Keratinocyte (primary cell): Measurements from ENCODE around the gene ESRRB. TPM values are rescaled to one million over a fixed set of nuclear protein-coding genes. Genes with fewer than 3 reads are reported as not detected.

Experiments used
- DNase-seq: peaks from one replicate; pipeline ENCODE4 v3.0.0-alpha.2; 2011; ENCODE audit warnings: low read depth, missing footprints, low spot score
- FAIRE-seq: peaks from 2 replicates; lab custom pipeline; 2011; peaks lifted over from hg19 to GRCh38; lab: Jason Lieb, UNC
- H2AFZ ChIP-seq: 2 replicates; pipeline ENCODE4 v1.6.0; 2012; ENCODE audit warnings: low read length, control low read depth, inconsistent platforms; ENCODE audit not compliant: control insufficient read depth
- H3K27ac ChIP-seq: 2 replicates; pipeline ENCODE4 v1.5.1; 2011; ENCODE audit warnings: low read length; ENCODE audit not compliant: control insufficient read depth, insufficient read depth
- H3K27me3 ChIP-seq: 3 replicates; pipeline ENCODE4 v1.6.0; 2011; ENCODE audit warnings: low read length; ENCODE audit not compliant: control insufficient read depth, insufficient read depth; ENCODE audit errors: extremely low read depth
- H3K36me3 ChIP-seq, 2 experiments: 2 replicates in 1 of 2; 3 replicates in 1 of 2; pipeline ENCODE4 v1.5.1; 2011; ENCODE audit warnings: low read length in 2 of 2, mild to moderate bottlenecking in 1 of 2; ENCODE audit not compliant: control insufficient read depth in 2 of 2, insufficient read depth in 2 of 2; ENCODE audit errors: extremely low read depth in 1 of 2
- H3K4me1 ChIP-seq: 3 replicates; pipeline ENCODE4 v1.5.1; 2011; ENCODE audit warnings: low read length; ENCODE audit not compliant: control insufficient read depth, insufficient read depth; ENCODE audit errors: extremely low read depth
- H3K4me2 ChIP-seq: 3 replicates; pipeline ENCODE4 v1.6.0; 2011; ENCODE audit warnings: low read depth, low read length; ENCODE audit not compliant: control insufficient read depth, insufficient read depth; ENCODE audit errors: extremely low read depth
- H3K4me3 ChIP-seq, 3 experiments: fragments of 200-600 bp in 1 of 3; sonication (generic) in 1 of 3; 2 replicates in 2 of 3; 3 replicates in 1 of 3; pipeline ENCODE4 v1.5.1; 2011 to 2016; ENCODE audit warnings: low read length in 3 of 3, mild to moderate bottlenecking in 3 of 3, control low read depth in 2 of 3, inconsistent platforms in 1 of 3, low read depth in 1 of 3, mixed read lengths in 1 of 3, mixed run types in 1 of 3, moderate library complexity in 1 of 3; ENCODE audit not compliant: control insufficient read depth in 2 of 3, insufficient read depth in 2 of 3; ENCODE audit errors: extremely low read depth in 1 of 3
- H3K79me2 ChIP-seq: 2 replicates; pipeline ENCODE4 v1.6.0; 2012; ENCODE audit warnings: low read length; ENCODE audit not compliant: control insufficient read depth, insufficient read depth
- H3K9ac ChIP-seq: 3 replicates; pipeline ENCODE4 v1.6.0; 2011; ENCODE audit warnings: low read length; ENCODE audit not compliant: control insufficient read depth, insufficient read depth; ENCODE audit errors: extremely low read depth
- H3K9me1 ChIP-seq: 3 replicates; pipeline ENCODE4 v1.6.0; 2011; ENCODE audit warnings: low read length; ENCODE audit not compliant: control insufficient read depth, insufficient read depth; ENCODE audit errors: extremely low read depth
- H3K9me3 ChIP-seq: 2 replicates; pipeline ENCODE4 v1.5.1; 2012; ENCODE audit warnings: low read depth, low read length; ENCODE audit not compliant: control insufficient read depth
- H4K20me1 ChIP-seq: 3 replicates; pipeline ENCODE4 v1.6.0; 2011; ENCODE audit warnings: low read length; ENCODE audit not compliant: control insufficient read depth, insufficient read depth; ENCODE audit errors: extremely low read depth
- EZH2 ChIP-seq: IDR thresholded peaks from one replicate; pipeline ENCODE4 v1.6.1; 2012; ENCODE audit warnings: inconsistent platforms, mild to moderate bottlenecking, low read length, moderate library complexity
- dilution Hi-C: fragments of 300-500 bp; cut with MboI; formaldehyde crosslinking; loops from one replicate; pipeline ENCODE4 v1.7.0; 2020; ENCODE audit warnings: low sequenced_read_pairs; ENCODE audit not compliant: extremely low pct_ligation_motif_present
- polyA plus RNA-seq, 5 experiments: library from polyadenylated mRNA; depleted of rRNA in 3 of 5; stranded (reverse) in 3 of 5; stranded (forward) in 1 of 5; unstranded in 1 of 5; fragments of >200 nt; gene quantifications; 1 replicate in 1 of 5; 2 replicates in 3 of 5; 3 replicates in 1 of 5; pipeline versions ENCODE4 v1.2.1 to v1.2.3, GENCODE V29; 2011 to 2012; ENCODE audit warnings: missing spikeins in 2 of 5, low read depth in 1 of 5, low replicate concordance in 1 of 5
- TF ChIP-seq, protein P1 (sequence below), 3 experiments: IDR thresholded peaks in 1 of 3; conservative IDR thresholded peaks in 1 of 3; optimal IDR thresholded peaks in 1 of 3; 2 replicates in 2 of 3; 3 replicates in 1 of 3; pipeline versions ENCODE3 to v1.5.1; 2011; ENCODE audit warnings: low read length in 3 of 3, mild to moderate bottlenecking in 3 of 3, moderate library complexity in 2 of 3, control low read depth in 1 of 3, inconsistent platforms in 1 of 3; ENCODE audit not compliant: insufficient read depth in 2 of 3; ENCODE audit errors: extremely low read depth in 1 of 3

Gene ESRRB
- polyA plus RNA-seq, 1 donor (not counting 4 experiments of a cell fraction or from before 2014, with no cell fraction given), result 0.01 TPM

DNA sequence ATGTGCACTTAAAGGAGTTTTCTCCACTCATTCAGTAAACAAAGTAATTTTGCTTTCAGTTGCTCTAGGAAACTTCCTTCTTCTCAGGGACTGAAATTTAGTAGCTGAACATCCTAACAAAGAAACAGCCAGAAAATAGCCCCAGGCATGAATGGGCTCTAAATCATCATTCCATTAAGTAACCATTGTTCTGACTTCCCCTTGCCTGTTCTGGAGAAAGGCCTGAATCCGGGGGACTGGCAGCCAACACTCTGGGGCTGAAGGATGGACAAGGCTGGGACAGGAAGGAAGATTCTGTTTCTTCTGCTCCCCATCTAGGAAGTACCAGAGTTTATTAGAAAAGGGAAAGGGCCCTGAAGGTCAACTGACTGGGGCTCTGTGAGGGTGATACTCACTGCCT, 104.5 kb downstream of the ESRRB start:
- no peak overlapping the region for H3K27ac ChIP-seq
- H3K79me2 ChIP-seq, result no peaks in the 10 kb centered on the region
- no peaks in the 10 kb centered on the region for H4K20me1 ChIP-seq
- no peaks in the 10 kb centered on the region for H3K36me3 ChIP-seq
- DNase-seq (no peak), FAIRE-seq (no peak)
- dilution Hi-C loops, result no loop called here
- H3K9me1 ChIP-seq, result no peaks in the 10 kb centered on the region
- no peak overlapping the region for H2AFZ ChIP-seq
- no peak overlapping the region for H3K9ac ChIP-seq
- H3K9me3 ChIP-seq, result no peaks in the 10 kb centered on the region
- no peaks in the 10 kb centered on the region for H3K27me3 ChIP-seq
- no peak overlapping the region for H3K4me2 ChIP-seq
- no peaks in the 10 kb centered on the region for H3K4me1 ChIP-seq
- no peak for TF ChIP-seq EZH2
- TF ChIP-seq, protein P1, sequence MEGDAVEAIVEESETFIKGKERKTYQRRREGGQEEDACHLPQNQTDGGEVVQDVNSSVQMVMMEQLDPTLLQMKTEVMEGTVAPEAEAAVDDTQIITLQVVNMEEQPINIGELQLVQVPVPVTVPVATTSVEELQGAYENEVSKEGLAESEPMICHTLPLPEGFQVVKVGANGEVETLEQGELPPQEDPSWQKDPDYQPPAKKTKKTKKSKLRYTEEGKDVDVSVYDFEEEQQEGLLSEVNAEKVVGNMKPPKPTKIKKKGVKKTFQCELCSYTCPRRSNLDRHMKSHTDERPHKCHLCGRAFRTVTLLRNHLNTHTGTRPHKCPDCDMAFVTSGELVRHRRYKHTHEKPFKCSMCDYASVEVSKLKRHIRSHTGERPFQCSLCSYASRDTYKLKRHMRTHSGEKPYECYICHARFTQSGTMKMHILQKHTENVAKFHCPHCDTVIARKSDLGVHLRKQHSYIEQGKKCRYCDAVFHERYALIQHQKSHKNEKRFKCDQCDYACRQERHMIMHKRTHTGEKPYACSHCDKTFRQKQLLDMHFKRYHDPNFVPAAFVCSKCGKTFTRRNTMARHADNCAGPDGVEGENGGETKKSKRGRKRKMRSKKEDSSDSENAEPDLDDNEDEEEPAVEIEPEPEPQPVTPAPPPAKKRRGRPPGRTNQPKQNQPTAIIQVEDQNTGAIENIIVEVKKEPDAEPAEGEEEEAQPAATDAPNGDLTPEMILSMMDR (optimal IDR thresholded peaks at IDR 0.05 in 1 of 3, IDR thresholded peaks at IDR 0.05 in 1 of 3, conservative IDR thresholded peaks at IDR 0.05 in 1 of 3; ENCODE audit: extremely low read depth in 1 of 3, insufficient read depth in 2 of 3, low read length in 3 of 3), result no peak
- H3K4me3 ChIP-seq, result no peak overlapping the region

DNA sequence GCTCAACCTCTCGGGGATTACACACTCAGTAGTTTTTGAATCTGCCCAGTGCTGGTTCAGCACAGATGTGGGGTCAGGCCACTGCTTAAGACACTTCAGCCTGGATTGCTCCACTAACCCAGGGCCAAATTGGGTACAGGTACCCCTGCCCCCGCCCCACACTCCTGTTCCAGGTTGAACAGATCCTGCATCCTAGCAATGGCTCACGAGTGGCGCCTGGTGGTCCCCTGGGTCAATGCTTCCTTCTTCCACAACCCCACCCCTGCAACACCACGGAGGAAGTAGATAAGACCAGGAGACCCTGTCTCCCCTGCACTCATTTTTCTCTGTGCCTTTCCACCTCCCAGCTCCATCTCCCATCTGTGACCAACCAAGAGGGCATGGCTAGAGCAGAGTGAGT, 108.4 kb downstream of the ESRRB start:
- no peak overlapping the region for H3K4me2 ChIP-seq
- dilution Hi-C loops, result no loop called here
- H3K9me3 ChIP-seq, result no peaks in the 10 kb centered on the region
- DNase-seq (no peak), FAIRE-seq (no peak)
- no peaks in the 10 kb centered on the region for H3K79me2 ChIP-seq
- H3K9ac ChIP-seq, result no peak overlapping the region
- H4K20me1 ChIP-seq, result no peaks in the 10 kb centered on the region
- no peak overlapping the region for H3K27ac ChIP-seq
- no peak overlapping the region for H3K4me3 ChIP-seq
- H3K4me1 ChIP-seq, result no peaks in the 10 kb centered on the region
- no peaks in the 10 kb centered on the region for H3K36me3 ChIP-seq
- TF ChIP-seq, protein P1 (optimal IDR thresholded peaks at IDR 0.05 in 1 of 3, IDR thresholded peaks at IDR 0.05 in 1 of 3, conservative IDR thresholded peaks at IDR 0.05 in 1 of 3; ENCODE audit: extremely low read depth in 1 of 3, insufficient read depth in 2 of 3, low read length in 3 of 3), result no peak
- TF ChIP-seq EZH2, result no peak
- H3K9me1 ChIP-seq, result no peaks in the 10 kb centered on the region
- H3K27me3 ChIP-seq, result no peaks in the 10 kb centered on the region
- no peak overlapping the region for H2AFZ ChIP-seq
